ENCODE measurements around the gene MTERF1. TPM values are rescaled to one million over a fixed set of nuclear protein-coding genes. Genes with fewer than 3 reads are reported as not detected.

The MTERF1 gene
- total and polyA plus RNA-seq, 2 experiments from 2014 or later = 14.5 to 19.7 TPM

GRCh38 chr7:91915401-91916050 lies 35.0 kb upstream of the MTERF1 start (continued):
- TF ChIP-seq ZNF462 (CRISPR knock-in tag; IDR thresholded peaks at IDR 0.05) (no peak), JUNB (IDR thresholded peaks at IDR 0.05; ENCODE audit: unreplicated experiment) (no peak), REST (IDR thresholded peaks at IDR 0.05; ENCODE audit: unreplicated experiment) (no peak), ZNF114 (CRISPR knock-in tag; IDR thresholded peaks at IDR 0.05) (no peak)

- peaks cover 4% of the 10 kb centered on the region for H3K4me1 Mint-ChIP-seq
- H3K27me3 ChIP-seq (ENCODE audit: insufficient read depth) = no peaks in the 10 kb centered on the region
- no peak overlapping the region for H3K4me3 ChIP-seq
- no peak for ATAC-seq
- peaks cover 1% of the 10 kb centered on the region; the same call in 1 of the 2 replicates for H3K4me1 ChIP-seq (ENCODE audit: insufficient read depth)
- H3K36me3 ChIP-seq (ENCODE audit: insufficient read depth) = no peaks in the 10 kb centered on the region
- no peak overlapping the region for H3K4me3 Mint-ChIP-seq
- H3K27ac ChIP-seq (ENCODE audit: low read depth) = no peak overlapping the region
- peaks cover 3% of the 10 kb centered on the region for H3K27me3 Mint-ChIP-seq (ENCODE audit: insufficient read depth, low read depth, poor library complexity)
- no peaks in the 10 kb centered on the region for H4K20me1 ChIP-seq (replicated peaks; ENCODE audit: insufficient read depth)
- no peak overlapping the region for H2AFZ ChIP-seq
- H3K9me2 ChIP-seq (ENCODE audit: insufficient read depth) = peaks cover 15% of the 10 kb centered on the region; the same call in 1 of the 2 replicates
- no peaks in the 10 kb centered on the region for H3K79me2 ChIP-seq (replicated peaks; ENCODE audit: insufficient read depth)
- H3K4me2 ChIP-seq = no peak overlapping the region
- H3K27ac Mint-ChIP-seq = no peak overlapping the region
- peaks cover 11% of the 10 kb centered on the region; the same call in 2 of the 3 replicates for H3K9me3 Mint-ChIP-seq
- DNase-seq (ENCODE audit: low spot score) = no peak
- no peaks in the 10 kb centered on the region for H3F3A ChIP-seq (replicated peaks; ENCODE audit: low read depth)
- peaks cover 6% of the 10 kb centered on the region; the same call in 2 of the 3 replicates for H3K36me3 Mint-ChIP-seq (ENCODE audit: low read depth)
- TF ChIP-seq CREB1 (CRISPR knock-in tag; IDR thresholded peaks at IDR 0.05; ENCODE audit: low read depth) (no peak), NANOG (IDR thresholded peaks at IDR 0.05; ENCODE audit: borderline replicate concordance) (no peak), REST (IDR thresholded peaks at IDR 0.05; ENCODE audit: unreplicated experiment) (no peak), EZH2 (IDR thresholded peaks at IDR 0.05; ENCODE audit: low read depth, unreplicated experiment) (no peak), ZNF331 (CRISPR knock-in tag; IDR thresholded peaks at IDR 0.05; ENCODE audit: low read depth) (no peak), POLR2AphosphoS5 (IDR thresholded peaks at IDR 0.05; ENCODE audit: low read depth) (no peak), EZH2phosphoT487 (IDR thresholded peaks at IDR 0.05; ENCODE audit: unreplicated experiment) (no peak)
These were observed 33.1 kb upstream of the MTERF1 start for GRCh38 chr7:91913612-91914011.
